Psoas muscle (tissue), 8 donors: ENCODE measurements around the gene NFYB. TPM values are rescaled to one million over a fixed set of nuclear protein-coding genes. Genes with fewer than 3 reads are reported as not detected.

Source experiments
- ATAC-seq, 4 donors: fragments of 200-7000 bp; cut with Tn5 transposase; one replicate each; pipeline ENCODE4 v1.9.1; 2020; ENCODE audit warnings: moderate library complexity in 3 of 4, mild to moderate bottlenecking in 2 of 4
- DNase-seq, 2 donors: peaks; one replicate each; pipeline ENCODE4 v3.0.0-alpha.2; 2020
- H3K27ac ChIP-seq: fragments of 200-600 bp; one replicate; pipeline ENCODE4 v1.8.0; 2022
- H3K27me3 ChIP-seq, 3 donors: fragments of 200-600 bp in 1 of 3; one replicate each; pipeline versions ENCODE4 v1.6.1 to v1.8.0; 2013 to 2022; ENCODE audit warnings: low read length in 2 of 3, mild to moderate bottlenecking in 2 of 3, moderate library complexity in 1 of 3; ENCODE audit not compliant: insufficient read depth in 3 of 3
- H3K36me3 ChIP-seq, 2 donors: fragments of 200-600 bp in 1 of 2; one replicate each; pipeline versions ENCODE4 v1.6.1 to v1.8.0; 2013 to 2022; ENCODE audit warnings: low read depth in 1 of 2, mild to moderate bottlenecking in 1 of 2, moderate library complexity in 1 of 2; ENCODE audit not compliant: insufficient read depth in 1 of 2
- H3K4me1 ChIP-seq: fragments of 200-600 bp; one replicate; pipeline ENCODE4 v1.8.0; 2022
- H3K4me3 ChIP-seq: fragments of 200-600 bp; one replicate; pipeline ENCODE4 v1.8.0; 2022; ENCODE audit warnings: mild to moderate bottlenecking
- H3K9me3 ChIP-seq: fragments of 200-600 bp; one replicate; pipeline ENCODE4 v1.8.0; 2022
- WGBS, 3 donors: extraction: QIAGEN DNeasy Blood & Tissue Kit; methylation state at CpG; one replicate each; pipeline versions ENCODE4 v1.1.6 to v1.1.7; 2013; 5-methylcytosine and 5-hydroxymethylcytosine counted together
- intact Hi-C, 2 donors: fragments of 100-400 bp; cut with DNase I; formaldehyde crosslinking; loops; one replicate each; pipeline versions ENCODE4 v1.11.0 to v1.14.2; 2022
- polyA plus RNA-seq, 3 donors: library from polyadenylated mRNA; stranded (reverse); fragments of 200-250 nt; gene quantifications; one replicate each; pipeline ENCODE4 v1.2.3, GENCODE V29; 2013
- total RNA-seq, 4 donors: library from RNA; stranded (reverse); fragmentation: NEBNext Ultra II Directional in 2 of 4; extraction: Animal tissue kit (Norgen Biotek cat#: 25700) in 2 of 4; gene quantifications; one replicate each; pipeline versions ENCODE4 v1.2.1 to v1.2.4, GENCODE V29; 2021 to 2023
- TF ChIP-seq, protein P1 (sequence below): fragments of 200-600 bp; IDR thresholded peaks from one replicate; pipeline ENCODE4 v1.8.0; 2022; ENCODE audit warnings: antibody characterized with exemption
- donor health status: healthy with polysubstance abuse.
- donor health status: DM: no; HTN: no; CAD: no; lungs with moderate emphysema.
- donor health status: Bipolar disorder and iron deficiency.
- donor health status: healthy.
- donor health status: DM: yes; HTN: yes; CAD: no.
- donor health status: DM: no; HTN: no; CAD: no.
- donor health status: DM: no; HTN: no; CAD: no.
- donor health status: DM: yes; HTN: yes; CAD: no.

Gene NFYB
- total and polyA plus RNA-seq, 7 donors: 10.1 to 32.2 (median 20.1) TPM

DNA sequence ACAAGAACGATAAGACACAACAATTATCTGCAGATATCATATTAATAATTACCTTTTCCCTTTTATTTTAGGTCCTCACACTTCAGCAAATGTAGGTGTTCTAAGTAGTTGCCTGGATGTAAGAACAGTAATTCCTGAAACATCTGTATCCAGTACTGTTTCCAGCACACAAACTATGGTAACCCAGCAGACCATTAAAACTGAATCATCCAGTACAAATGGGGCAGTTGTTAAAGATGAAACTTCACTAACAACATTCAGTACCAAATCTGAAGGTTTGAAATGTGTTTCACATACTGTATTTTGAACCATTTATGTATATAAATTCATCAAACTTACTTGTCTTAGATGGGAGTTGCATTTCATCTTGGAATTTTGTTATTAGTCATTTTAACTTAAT lies 42.7 kb downstream of the NFYB start:
- no peak for ATAC-seq
- WGBS, 3 donors: 83 to 94% (median 94%) methylated on average over 1 of the region's 1 CpG
- Histone ChIP-seq H3K4me1 (no peaks in the 10 kb centered on the region), H3K27ac (no peak overlapping the region), H3K4me3 (no peak overlapping the region), H3K27me3 (no peaks in the 10 kb centered on the region), H3K36me3 (peaks cover 4 to 100% of the 10 kb centered on the region in 2 donors), H3K9me3 (no peaks in the 10 kb centered on the region)
- TF ChIP-seq, protein P1, sequence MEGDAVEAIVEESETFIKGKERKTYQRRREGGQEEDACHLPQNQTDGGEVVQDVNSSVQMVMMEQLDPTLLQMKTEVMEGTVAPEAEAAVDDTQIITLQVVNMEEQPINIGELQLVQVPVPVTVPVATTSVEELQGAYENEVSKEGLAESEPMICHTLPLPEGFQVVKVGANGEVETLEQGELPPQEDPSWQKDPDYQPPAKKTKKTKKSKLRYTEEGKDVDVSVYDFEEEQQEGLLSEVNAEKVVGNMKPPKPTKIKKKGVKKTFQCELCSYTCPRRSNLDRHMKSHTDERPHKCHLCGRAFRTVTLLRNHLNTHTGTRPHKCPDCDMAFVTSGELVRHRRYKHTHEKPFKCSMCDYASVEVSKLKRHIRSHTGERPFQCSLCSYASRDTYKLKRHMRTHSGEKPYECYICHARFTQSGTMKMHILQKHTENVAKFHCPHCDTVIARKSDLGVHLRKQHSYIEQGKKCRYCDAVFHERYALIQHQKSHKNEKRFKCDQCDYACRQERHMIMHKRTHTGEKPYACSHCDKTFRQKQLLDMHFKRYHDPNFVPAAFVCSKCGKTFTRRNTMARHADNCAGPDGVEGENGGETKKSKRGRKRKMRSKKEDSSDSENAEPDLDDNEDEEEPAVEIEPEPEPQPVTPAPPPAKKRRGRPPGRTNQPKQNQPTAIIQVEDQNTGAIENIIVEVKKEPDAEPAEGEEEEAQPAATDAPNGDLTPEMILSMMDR: no peak
- no peak for DNase-seq
- intact Hi-C loops: loop anchor here (5.0 to 10.0 kb wide), 2 partner anchors 153 to 1040 kb away; no protein-coding TSS in a partner anchor

DNA sequence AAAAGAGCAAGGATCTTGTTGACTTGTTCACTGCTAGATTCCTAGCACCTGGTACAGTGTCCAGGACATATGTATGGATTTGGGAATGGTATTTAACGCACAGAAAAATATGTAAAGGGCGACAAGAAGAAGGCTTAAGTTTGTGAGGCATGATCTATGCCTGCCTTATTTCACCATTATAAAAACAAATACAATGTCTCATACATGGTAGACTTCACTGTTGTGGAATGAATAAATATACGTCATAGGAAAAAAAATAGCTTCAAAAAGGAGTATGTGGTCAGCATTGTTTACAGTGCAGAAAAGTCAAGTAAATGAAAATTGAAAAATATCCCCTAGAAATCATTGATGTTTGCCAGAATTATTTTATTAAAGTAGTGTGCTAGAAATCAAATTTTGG lies 43.7 kb downstream of the NFYB start:
- no peaks in the 10 kb centered on the region for H3K27me3 ChIP-seq
- H3K4me1 ChIP-seq: no peaks in the 10 kb centered on the region
- no peak overlapping the region for H3K27ac ChIP-seq
- no peak overlapping the region for H3K4me3 ChIP-seq
- intact Hi-C loops: loop anchor here (10.0 kb wide), 1 partner anchor 1041 kb away; no protein-coding TSS in a partner anchor
- H3K9me3 ChIP-seq: no peaks in the 10 kb centered on the region
- WGBS, 3 donors: 97 to 99% (median 97%) methylated on average over 3 of the region's 3 CpGs
- TF ChIP-seq, protein P1: no peak
- H3K36me3 ChIP-seq: peaks cover 4 to 100% of the 10 kb centered on the region in 2 donors
- no peak for ATAC-seq
- DNase-seq: no peak

DNA sequence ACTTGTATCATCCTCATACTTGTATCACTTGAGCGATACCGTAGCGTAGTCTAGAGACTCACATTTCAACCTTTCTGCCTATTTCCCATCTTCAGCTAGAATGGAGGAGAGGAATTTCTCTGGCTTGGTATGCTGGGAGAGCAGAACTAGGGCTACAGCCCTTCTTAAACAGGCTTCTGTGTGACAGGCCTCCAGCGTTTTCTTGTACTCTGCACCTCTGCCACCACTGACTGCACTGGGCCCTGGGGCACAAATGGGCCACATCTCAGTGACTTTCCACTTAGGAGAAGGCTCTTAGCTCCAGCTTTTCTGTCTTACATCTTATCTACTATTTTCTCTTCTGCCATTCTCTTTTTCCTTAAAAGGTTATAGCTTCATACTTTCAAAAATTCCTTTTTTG lies 46.9 kb downstream of the NFYB start:
- Histone ChIP-seq H3K27ac (no peak overlapping the region), H3K27me3 (no peaks in the 10 kb centered on the region), H3K4me3 (no peak overlapping the region), H3K9me3 (no peaks in the 10 kb centered on the region), H3K36me3 (peaks cover 2 to 100% of the 10 kb centered on the region in 2 donors), H3K4me1 (no peaks in the 10 kb centered on the region)
- intact Hi-C loops: loop anchor here (10.0 kb wide), 1 partner anchor 1044 kb away; no protein-coding TSS in a partner anchor
- ATAC-seq (no peak), DNase-seq (no peak)
- TF ChIP-seq, protein P1: no peak
- WGBS, 3 donors: 88 to 92% (median 89%) methylated on average over 4 of the region's 4 CpGs

DNA sequence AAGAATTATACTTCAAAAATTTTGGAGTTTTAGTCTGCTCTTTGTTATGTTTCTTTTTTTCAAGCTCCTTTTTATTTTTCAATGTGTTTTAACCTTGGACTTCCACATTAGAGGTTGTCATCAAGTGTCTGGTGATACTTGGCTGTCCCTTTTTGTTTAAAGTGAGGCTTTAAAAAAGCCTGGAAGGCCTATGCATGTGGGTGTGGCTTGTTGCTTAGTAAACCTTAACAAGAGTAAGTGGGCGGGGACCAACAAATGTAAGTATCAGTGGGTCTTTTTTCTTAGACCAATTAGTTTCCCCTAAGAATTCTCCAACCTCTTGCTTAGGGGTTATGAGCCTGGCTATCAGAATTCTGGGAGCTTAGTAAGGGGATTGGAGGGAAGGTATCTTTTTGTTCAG lies 47.3 kb downstream of the NFYB start:
- H3K27me3 ChIP-seq: no peaks in the 10 kb centered on the region
- intact Hi-C loops: loop anchor here (10.0 kb wide), 1 partner anchor 1044 kb away; no protein-coding TSS in a partner anchor
- H3K36me3 ChIP-seq: peaks cover 2 to 98% of the 10 kb centered on the region in 2 donors
- TF ChIP-seq, protein P1: no peak
- H3K9me3 ChIP-seq: no peaks in the 10 kb centered on the region
- WGBS, 3 donors: 97 to 100% (median 98%) methylated on average over 1 of the region's 1 CpG
- H3K4me3 ChIP-seq: no peak overlapping the region
- DNase-seq (no peak), ATAC-seq (no peak)
- H3K4me1 ChIP-seq: no peaks in the 10 kb centered on the region
- H3K27ac ChIP-seq: no peak overlapping the region
